Hepatocyte (in vitro differentiated cells): ENCODE data around the gene KDM6A.
"Not testable (repeated sequence)": the region's sequence is repeated elsewhere in the genome, so short reads cannot be mapped to it uniquely, and the experiment has no call there.

Source experiments
- EZH2 ChIP-seq: fragments of 200-600 bp; sonication (generic); IDR thresholded peaks from 2 replicates; pipeline ENCODE4 v1.6.1; 2016; ENCODE audit warnings: antibody characterized with exemption, mild to moderate bottlenecking, borderline replicate concordance
- TF ChIP-seq, protein P1 (sequence below): fragments of 200-600 bp; sonication (generic); IDR thresholded peaks from 2 replicates; pipeline ENCODE4 v1.5.1; 2016; ENCODE audit warnings: antibody characterized with exemption, mild to moderate bottlenecking; ENCODE audit not compliant: poor library complexity

GRCh38 chrX:44950471-44951366, 77.7 kb downstream of the KDM6A start:
- TF ChIP-seq, protein P1, sequence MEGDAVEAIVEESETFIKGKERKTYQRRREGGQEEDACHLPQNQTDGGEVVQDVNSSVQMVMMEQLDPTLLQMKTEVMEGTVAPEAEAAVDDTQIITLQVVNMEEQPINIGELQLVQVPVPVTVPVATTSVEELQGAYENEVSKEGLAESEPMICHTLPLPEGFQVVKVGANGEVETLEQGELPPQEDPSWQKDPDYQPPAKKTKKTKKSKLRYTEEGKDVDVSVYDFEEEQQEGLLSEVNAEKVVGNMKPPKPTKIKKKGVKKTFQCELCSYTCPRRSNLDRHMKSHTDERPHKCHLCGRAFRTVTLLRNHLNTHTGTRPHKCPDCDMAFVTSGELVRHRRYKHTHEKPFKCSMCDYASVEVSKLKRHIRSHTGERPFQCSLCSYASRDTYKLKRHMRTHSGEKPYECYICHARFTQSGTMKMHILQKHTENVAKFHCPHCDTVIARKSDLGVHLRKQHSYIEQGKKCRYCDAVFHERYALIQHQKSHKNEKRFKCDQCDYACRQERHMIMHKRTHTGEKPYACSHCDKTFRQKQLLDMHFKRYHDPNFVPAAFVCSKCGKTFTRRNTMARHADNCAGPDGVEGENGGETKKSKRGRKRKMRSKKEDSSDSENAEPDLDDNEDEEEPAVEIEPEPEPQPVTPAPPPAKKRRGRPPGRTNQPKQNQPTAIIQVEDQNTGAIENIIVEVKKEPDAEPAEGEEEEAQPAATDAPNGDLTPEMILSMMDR = not testable (repeated sequence)
- TF ChIP-seq EZH2 = not testable (repeated sequence)
